Kidney tubule cell (primary cell): ENCODE results near the gene SPECC1.
A peak's percentile ranks its signal among the peaks of the same experiment; 100 is the strongest.
"Not testable (repeated sequence)": the region's sequence is repeated elsewhere in the genome, so short reads cannot be mapped to it uniquely, and the experiment has no call there.

ENCODE experiments used
- DNase-seq: peaks from one replicate; pipeline ENCODE4 v3.0.0-alpha.2; 2018; ENCODE audit warnings: low spot score

SPECC1 gene, protein sequence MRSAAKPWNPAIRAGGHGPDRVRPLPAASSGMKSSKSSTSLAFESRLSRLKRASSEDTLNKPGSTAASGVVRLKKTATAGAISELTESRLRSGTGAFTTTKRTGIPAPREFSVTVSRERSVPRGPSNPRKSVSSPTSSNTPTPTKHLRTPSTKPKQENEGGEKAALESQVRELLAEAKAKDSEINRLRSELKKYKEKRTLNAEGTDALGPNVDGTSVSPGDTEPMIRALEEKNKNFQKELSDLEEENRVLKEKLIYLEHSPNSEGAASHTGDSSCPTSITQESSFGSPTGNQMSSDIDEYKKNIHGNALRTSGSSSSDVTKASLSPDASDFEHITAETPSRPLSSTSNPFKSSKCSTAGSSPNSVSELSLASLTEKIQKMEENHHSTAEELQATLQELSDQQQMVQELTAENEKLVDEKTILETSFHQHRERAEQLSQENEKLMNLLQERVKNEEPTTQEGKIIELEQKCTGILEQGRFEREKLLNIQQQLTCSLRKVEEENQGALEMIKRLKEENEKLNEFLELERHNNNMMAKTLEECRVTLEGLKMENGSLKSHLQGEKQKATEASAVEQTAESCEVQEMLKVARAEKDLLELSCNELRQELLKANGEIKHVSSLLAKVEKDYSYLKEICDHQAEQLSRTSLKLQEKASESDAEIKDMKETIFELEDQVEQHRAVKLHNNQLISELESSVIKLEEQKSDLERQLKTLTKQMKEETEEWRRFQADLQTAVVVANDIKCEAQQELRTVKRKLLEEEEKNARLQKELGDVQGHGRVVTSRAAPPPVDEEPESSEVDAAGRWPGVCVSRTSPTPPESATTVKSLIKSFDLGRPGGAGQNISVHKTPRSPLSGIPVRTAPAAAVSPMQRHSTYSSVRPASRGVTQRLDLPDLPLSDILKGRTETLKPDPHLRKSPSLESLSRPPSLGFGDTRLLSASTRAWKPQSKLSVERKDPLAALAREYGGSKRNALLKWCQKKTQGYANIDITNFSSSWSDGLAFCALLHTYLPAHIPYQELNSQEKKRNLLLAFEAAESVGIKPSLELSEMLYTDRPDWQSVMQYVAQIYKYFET

DNA sequence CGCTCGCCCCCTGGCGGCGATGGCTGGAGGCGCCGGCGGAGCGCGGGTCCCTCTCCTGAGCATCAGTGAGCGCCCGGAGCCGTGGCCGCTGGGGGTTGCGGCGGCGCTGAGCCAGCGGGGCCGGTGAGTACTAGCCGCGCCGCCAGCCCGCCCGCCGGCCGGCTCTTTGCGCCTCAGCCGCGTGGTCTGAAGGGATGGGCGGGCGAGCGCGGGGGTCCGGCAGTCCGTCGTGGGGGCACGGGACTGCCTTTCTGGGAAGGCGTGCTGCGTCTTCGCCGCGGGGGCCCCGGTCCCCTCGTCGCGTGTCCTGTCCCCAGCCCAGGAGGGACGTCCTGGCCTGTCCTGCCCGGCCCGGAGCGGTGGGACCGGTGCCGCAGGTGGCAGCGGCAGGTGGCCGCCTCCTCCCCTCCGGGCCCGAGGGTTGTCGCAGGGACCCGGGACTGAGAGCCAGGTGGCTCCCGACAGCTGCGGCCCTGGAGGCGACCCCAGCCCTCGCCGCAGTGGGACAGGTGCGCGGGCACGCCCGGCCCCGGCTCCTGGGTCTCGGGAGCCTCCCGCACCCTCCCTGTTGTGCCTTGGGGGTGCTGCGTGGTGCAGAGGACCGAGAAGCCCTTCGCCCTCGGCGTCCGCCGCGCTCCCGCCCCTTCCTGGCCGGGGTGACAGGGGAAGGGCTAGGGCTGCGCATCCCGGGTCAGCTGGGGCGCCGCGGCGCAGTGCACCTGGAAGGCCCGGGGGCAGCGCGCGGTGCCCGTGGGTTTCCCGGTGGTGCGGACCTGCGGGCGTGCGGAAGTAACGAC is at the start of gene SPECC1:
SPECC1 (plus strand) TSS at position 58 of the 797 bp plus-strand sequence. CDS start 87,293 bp downstream, outside the sequence.
- DNase-seq = peak; percentile 76

DNA sequence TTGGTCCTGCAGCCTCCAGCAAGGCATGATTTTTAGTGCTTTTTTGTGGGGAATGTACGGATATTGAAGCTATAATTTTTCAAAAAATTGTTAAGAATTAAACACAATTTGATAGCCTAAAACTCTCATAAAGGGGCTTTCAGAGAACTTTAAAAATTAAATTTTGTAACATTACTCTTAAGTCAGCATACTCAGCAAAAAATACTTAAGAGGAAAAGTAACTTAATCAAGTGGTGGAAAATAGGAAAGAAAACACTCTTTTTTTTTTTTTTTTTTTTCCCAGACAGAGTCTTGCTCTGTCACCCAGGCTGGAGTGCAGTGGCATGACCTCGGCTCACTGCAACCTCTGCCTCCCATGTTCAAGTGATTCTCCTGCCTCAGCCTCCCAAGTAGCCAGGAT is 46.2 kb upstream of the SPECC1 start:
- not testable (repeated sequence) for DNase-seq

DNA sequence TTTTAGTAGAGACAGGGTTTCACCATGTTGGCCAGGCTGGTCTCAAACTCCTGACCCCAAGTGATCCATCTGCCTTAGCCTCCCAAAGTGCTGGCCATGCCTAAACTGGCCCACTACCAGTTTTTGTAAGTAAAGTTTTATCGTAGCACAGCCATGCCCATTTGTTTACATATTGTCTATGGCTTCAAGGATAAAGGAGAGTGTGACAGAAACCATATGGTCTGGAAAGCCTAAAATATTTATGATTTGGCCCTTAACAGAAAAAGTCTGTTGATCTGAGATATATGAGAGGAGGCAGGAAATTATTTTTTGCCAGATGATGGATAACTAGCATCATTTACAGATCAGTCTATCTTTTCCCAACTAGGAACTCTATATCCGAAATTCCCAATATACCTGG is 36.0 kb upstream of the SPECC1 start:
- DNase-seq = no peak

DNA sequence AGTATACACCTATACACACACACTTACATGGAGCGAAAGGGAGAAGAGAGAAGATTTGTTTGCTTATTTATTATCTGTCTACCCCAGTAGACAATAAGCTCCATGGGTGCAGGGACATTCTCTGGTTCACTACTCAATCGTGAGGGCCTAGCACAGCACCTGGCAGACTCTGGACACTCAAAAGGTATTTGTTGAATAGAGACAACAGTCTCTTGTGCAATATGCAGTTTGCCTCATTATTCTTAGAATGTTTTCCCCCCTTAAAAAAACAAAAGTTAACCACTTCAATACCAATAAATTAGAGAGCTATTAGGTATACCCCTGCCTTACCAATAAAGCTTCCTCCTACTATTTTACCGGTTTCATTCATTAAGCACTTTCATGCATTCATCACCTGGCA is 33.6 kb upstream of the SPECC1 start:
- DNase-seq = no peak

DNA sequence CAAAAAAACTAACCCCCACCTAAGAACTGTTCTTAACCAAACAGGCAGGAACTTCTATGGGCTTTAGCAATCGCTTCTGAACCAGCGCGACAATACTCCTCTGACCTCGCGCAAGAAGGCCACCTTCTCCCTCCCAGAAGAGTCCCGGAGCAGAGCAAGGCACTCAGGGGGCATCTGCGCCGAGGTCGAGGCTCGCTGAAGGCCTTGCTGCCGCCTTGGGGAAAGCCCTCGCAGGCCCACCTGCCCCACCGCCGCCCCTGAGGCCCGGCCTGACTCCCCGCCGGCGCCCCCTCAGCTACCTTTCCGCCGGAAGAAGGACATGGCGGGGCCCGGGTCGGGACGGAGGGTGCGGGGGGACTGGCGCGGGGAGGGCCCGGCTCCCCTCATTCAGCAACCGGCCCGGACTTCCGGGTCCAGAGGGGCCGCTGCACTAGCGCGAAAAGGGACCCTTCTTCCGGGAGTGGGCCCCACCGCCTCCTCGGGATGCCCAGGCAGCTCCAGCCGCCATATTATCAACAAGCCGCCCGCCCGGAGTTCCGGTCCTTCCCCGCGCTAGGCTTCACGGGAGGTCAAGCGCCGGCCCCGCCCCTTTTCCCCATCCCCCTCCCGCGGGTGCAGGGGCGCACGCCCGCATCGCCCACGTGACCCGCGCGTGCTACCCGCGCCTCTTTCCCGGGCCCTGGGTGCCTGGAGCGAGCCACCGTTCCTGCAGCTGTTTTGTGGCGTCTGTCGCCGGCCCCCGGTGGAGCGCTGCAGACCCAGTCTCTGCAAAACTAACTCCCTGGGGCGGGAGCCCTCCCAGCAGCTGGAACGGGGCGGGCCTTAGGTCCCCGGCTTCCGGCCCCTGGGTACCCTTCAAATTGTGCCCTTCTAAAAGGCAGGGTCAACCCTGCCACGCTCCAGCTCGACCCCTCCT is 31.6 kb upstream of the SPECC1 start, which contains the start of gene AKAP10:
AKAP10 (minus strand) TSS at position 536 of the 916 bp plus-strand sequence; CDS start at position 387, 149 bp downstream.
- DNase-seq = peak; percentile 87

DNA sequence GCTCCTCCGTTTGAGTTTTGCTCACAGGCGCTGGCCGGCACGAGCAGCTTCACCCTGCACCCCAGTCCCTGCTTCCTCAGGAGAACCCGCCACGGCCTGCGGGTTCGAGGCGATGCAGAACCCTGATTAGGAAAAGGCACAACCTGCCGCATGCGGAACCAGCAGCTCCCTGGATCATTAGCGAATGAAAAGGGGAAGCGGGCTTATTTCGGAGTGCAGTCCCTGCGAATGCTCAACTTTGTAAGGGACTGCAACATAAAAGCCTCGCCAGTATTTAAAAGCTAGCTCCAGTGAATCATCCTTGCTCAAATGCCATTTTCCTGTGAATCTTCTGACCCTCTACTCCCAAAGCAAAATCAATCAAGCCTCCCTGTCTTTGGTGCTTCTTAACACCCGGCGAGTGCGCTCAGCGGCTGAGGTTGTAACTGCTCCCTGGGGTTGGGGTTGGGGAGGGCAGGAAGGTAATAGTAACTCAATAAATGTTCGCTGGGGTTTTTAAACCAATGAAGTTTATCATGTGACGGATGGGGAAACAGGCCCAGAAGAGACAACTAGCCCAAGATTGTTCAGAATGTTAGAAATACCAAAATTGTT is 30.9 kb upstream of the SPECC1 start:
- DNase-seq = peak; percentile 12

DNA sequence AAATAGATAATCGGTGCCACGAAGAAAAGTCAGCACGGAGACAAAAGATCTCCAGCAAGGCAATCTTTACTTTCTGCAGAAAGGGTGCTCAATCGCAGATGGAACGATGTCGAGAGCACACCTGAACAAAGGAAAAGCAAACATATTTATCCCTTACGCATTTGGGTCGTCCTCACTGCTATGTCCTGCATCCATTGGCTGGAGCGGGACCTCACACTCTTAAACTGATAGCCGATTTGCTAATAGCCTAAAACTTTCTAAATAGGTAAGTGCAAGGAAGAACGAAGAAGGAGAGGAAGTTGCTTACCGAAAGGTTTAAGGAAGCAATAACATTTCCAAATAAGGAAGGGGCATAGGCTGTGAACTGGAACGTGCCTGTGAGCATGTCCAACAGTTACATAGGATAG is 30.4 kb upstream of the SPECC1 start:
- no peak for DNase-seq

DNA sequence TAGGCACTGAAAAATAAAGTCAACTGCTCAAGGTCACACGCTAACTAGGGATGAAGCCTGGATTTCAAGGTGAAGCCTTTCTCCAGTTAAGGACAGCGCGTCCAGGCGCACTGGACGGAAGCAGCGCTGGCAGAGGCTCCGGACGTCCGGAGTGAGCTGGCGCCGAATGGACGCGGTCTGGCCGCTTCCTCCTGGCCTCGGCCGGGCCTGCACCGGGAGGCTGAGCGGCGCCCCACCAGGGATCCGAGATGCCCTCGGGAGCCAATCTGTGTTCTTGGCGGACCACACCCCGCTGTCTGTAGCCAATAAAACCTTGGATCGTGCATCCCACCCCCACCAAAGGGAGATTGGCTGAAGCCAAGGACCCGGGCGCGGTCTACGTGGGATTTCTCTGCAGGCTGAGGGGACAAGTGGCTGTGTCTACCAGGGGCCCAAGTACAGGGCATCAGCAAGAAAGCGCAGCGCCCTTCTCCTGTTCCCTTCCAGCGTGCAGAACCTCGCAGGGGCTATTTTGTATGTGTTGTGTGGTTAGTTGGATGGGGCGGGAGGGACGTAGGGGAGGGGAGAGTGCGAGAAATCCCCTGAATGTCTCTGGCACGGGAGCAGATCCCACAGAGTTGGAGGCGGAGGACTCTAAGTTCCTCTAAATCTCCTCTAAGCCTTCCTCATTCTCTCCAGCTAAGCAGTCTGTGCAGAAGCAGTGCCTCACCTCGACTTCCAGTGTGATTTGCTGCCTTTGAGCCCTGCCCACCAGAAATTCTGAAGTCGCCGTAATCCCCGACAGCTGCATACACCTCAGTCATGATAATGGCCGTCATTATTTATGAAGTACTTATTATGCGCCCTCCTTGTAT is 29.0 kb upstream of the SPECC1 start:
- DNase-seq = no peak

DNA sequence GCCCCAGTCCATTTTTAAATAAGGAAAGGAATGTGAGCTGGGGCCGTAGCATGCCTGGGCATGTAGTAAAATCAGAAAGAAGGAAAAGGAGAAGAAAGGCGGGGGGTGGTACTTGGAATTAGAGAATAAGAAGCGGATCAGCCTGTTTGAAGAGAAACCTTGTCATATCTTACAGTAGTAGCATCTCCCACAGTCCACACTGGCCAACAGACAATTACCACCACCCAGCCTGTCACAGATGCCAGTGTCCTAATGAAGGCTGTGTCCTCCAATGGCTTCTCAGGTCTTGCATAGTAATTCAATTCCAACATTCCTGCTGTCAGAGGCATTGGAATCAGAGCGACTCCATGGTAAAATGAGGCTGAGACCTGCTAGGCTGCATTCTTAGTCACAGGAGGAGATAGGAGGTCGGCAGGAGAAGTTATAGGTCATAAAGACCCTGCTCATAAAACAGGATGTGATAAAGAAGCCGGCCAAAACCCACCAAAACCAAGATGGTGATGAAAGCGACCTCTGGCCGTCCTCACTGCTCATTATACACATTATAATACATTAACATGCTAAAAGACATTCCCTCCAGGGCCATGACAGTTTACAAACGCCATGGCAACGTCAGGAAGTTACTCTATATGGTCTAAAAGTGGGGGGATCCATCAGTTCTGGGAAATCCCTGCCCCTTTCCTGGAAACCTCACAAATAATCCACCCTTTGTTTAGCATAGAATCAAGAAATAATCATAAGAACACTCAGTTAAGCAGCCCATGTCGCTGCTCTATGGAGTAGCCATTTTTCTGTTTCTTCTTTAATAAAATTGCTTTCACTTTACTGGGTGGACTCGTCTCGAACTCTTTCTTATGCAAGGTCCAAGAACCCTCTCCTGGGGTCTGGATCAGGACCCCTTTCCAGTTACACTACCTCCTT is 22.0 kb upstream of the SPECC1 start:
- no peak for DNase-seq

DNA sequence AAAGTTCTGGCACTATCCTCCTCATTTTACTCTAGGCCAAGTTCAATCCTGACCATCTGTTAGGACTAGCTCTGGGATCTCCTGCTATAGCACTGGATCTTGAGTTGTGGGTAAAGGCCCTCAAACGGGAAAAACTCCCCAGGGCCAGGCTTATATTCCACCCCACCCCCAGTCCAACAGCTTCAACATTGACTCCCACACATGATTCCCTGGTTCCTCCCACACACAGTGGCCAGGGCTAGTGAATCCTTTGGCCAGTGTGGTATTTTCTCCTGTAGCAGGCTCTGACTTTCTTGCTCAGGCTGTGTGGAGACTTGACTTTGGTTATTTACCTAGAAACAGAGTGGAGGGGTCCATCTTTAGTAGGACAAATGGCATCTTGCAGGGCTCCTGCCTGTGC is 21.3 kb upstream of the SPECC1 start:
- no peak for DNase-seq

DNA sequence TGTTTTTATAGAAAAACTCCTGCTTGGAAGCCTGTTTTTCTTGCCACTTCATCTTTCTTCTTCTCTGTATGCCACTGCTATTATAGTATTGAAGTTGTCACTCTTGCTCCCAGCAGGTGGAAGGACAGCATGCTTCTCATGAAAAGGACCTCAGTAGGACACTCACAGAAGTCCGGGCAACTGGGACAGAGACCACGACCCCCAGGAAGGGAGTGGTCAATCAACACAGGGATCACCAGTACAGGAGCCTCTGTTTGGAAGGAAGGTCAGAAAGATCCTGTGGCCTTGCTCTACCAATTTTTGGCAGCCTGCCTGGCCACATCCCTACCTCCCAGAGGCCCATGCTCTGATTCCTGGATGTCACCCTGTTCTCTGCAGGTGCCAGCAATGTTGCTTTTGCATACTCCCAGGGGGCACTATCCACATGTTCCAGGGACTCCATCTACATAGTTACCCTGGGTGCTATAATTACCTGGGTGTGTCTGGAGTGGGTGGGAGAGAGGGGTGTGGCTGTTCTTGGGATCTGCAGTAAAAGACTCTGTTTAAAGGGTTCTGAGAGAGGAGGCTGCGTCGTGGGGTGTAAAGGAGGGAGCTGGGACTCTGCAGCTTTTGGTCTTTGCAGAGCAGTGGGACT is 17.8 kb upstream of the SPECC1 start:
- DNase-seq = no peak

DNA sequence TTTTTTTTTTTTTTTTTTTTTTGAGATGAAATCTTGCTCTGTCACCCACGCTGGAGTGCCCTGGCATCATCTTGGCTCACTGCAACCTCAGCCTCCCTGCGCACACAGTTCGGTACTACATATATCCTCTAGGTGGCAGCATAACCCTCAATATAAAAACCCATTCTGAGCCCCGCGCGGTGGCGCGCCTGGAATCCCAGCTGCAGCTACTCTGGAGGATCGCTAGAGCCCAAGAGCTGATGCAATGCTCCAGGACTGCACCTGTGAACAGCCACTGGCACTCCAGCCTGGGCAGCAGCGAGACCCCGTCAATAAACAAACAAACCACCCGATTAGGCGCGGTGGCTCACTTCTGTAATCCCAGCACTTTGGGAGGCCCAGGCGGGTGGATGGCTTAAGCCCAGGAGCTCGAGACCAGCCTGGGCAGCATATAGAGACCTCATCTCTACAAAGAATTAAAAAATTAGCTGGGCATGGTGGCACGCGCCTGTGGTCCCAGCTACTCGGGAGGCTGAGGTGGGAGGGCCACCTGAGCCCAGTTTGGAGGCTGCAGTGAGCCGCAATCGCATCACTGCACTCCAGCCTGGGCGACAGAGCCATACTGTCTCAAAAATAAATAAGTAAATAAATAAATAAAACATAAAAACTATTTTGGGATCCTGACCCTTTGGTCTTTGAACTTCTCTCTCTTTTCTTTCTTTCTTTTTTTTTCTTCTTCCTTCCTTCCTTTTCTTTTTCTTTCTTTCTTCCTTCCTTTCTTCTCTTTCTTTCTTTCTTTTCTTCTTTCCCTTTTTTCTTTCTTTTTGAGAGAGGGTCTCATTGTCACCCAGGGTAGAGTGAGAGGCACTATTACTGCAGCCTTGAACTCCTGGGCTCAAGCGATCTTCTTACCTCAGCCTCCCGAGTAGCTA is 16.1 kb upstream of the SPECC1 start:
- DNase-seq = peak; percentile 88

DNA sequence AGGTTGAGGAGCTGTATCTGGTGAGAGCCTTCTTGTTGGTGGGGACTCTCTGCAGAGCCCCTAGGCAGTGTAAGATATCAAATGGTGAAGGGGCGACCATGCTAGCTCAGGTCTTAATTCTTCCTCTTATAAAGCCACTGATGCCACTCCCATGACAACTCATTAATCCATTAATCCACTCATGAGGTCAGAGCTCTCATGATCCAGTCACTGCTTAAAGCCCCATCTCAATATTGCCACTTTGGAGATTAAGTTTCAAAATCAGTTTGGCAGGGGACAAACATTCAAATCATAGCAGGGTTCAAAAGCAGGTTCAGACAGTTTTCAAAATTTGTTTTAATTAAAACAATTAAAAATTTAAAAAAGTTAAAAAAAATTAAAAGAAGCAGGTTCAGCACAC is 13.1 kb upstream of the SPECC1 start:
- no peak for DNase-seq

DNA sequence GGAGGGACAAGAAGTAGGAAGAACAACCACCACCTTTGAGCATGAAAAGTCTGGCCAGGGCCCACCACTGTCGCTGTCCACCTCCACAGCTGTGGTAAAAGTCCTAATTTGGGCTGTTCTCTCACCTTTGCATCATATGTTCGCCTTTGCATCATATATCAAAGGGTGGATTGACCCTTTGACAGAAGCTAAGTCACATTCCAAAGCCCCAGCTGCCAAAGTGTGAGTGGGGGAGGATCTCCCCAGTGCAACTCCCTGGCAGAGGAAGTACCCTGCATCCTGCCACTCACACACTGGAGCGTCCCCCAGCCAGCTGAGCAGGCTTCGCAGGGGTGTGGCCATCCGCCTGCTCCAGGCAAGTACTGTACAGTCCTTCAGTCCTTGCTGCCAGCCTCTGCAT is 12.7 kb upstream of the SPECC1 start:
- DNase-seq = no peak

DNA sequence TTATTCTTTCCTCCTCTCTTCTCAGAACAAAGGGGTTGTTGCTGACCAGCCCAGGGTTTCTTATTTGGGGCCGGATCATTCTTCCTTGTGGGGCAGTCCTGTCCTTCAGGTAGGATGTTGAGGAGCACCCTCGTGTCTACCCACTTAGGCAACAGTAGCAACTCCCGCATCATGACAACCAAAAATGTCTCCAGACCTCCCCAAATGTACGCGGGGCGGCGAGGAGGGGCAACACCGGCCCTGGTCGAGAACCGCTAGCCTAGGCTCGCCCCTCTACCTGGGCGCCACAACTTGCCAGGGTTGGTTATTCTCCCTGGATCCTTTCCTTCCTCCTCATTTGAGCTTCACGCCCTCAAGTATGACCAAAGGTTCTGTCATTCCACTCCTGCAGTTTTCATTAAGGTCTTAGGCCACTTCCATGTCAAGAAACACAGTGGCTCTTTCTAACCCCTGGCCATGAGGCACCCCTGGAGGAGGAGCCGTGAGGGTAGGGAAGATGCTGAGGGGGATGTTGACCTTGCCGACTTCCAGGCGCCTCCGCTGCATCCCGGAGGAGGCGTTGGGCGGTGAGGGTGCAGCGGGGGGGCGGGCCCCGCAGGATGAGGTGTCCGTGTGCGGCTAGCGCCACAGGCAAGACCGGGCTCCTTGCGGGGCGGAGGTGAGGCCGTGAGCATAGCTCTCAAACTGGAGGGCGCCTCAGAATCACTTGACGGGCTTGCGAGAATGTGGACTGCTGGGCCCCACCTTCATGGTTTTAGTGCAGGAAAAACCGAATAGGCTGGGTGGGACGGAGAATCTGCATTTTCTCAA is 712 bp upstream of the SPECC1 start:
- peak; percentile 20 for DNase-seq

DNA sequence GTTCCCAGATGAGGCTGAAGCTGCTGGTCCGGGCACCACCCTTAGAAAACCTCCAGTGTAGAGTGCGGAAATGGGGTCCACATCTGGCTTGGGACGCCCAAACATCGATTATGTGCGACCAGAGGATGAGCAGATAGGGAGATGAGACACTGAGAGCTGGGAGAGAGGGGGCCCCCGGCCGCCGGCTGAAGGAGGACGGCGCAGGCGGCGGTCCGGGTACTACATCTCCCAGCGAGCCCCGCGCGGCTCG is 182 bp upstream of the SPECC1 start:
- DNase-seq = no peak
